Lower lobe of right lung (tissue), 2 donors: ENCODE measurements around the gene RRBP1. TPM values are rescaled to one million over a fixed set of nuclear protein-coding genes. Genes with fewer than 3 reads are reported as not detected.

Experiments
- ATAC-seq, 2 donors: fragments of 200-7000 bp; cut with Tn5 transposase; one replicate each; pipeline ENCODE4 v1.9.1; 2020 to 2022; ENCODE audit warnings: mild to moderate bottlenecking in 2 of 2, moderate library complexity in 2 of 2
- DNase-seq: peaks from one replicate; pipeline ENCODE4 v3.0.0-alpha.2; 2020
- H3K27ac ChIP-seq: fragments of 200-600 bp; one replicate; pipeline ENCODE4 v1.8.0; 2022
- H3K27me3 ChIP-seq: fragments of 200-600 bp; one replicate; pipeline ENCODE4 v1.8.0; 2022; ENCODE audit warnings: low read depth
- H3K36me3 ChIP-seq: fragments of 200-600 bp; one replicate; pipeline ENCODE4 v1.8.0; 2022; ENCODE audit warnings: mild to moderate bottlenecking
- H3K4me1 ChIP-seq: fragments of 200-600 bp; one replicate; pipeline ENCODE4 v1.8.0; 2022
- H3K4me3 ChIP-seq: fragments of 200-600 bp; one replicate; pipeline ENCODE4 v1.8.0; 2022; ENCODE audit warnings: mild to moderate bottlenecking
- H3K9me3 ChIP-seq: fragments of 200-600 bp; one replicate; pipeline ENCODE4 v1.8.0; 2022
- intact Hi-C: fragments of 100-400 bp; cut with DNase I; formaldehyde crosslinking; loops from one replicate; pipeline ENCODE4 v1.11.0; 2022
- total RNA-seq: library from RNA; stranded (reverse); fragmentation: NEBNext Ultra II Directional; extraction: Animal tissue kit (Norgen Biotek cat#: 25700); gene quantifications from one replicate; pipeline ENCODE4 v1.2.1, GENCODE V29; 2021
- TF ChIP-seq, protein P1 (sequence below): fragments of 200-600 bp; IDR thresholded peaks from one replicate; pipeline ENCODE4 v1.8.0; 2022; ENCODE audit warnings: antibody characterized with exemption, mild to moderate bottlenecking
- donor health status: DM: no; HTN: yes; CAD: no; lungs with severe emphysema.

Gene RRBP1
- total RNA-seq, 1 donor from 2014 or later: 138 TPM

DNA sequence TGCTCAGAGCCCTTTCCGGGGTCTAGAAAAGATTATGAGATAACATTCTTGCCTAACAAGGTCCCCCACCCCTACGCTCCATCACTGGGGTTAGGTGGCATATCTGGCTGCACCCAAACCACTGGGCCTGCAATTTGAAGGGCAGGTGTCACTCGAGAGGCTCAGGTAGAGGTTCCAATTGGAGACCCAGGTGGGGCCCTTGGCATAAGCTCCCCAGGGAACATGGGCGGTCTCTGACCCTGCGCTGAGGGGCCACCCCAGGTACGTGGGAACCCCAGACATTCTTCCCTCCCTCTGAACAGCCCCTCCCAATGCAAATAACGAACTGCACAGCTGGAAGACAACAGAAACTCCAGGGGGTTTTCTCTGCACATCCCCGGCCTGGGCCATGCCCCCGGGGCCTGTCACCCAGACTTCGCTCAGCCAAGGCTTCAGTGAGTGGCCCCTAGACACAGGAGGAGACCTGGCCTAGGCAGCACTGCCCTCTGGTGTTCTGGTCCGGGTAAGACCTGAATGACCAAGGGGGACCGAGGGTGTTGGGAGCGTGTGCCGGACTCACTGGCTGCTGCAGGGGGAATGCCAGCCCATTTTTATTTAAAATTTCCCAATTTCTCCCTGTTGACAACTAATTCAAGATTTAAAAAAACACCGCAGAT, 64.7 kb downstream of the RRBP1 start:
- ATAC-seq: peak; percentile 65 to 66
- Histone ChIP-seq H3K4me1 (peaks cover 27% of the 10 kb centered on the region), H3K27ac (no peak overlapping the region), H3K4me3 (no peak overlapping the region), H3K36me3 (peaks cover 95% of the 10 kb centered on the region), H3K27me3 (no peaks in the 10 kb centered on the region), H3K9me3 (no peaks in the 10 kb centered on the region)
- intact Hi-C loops: no loop called here
- DNase-seq: peak; percentile 71
- TF ChIP-seq, protein P1, sequence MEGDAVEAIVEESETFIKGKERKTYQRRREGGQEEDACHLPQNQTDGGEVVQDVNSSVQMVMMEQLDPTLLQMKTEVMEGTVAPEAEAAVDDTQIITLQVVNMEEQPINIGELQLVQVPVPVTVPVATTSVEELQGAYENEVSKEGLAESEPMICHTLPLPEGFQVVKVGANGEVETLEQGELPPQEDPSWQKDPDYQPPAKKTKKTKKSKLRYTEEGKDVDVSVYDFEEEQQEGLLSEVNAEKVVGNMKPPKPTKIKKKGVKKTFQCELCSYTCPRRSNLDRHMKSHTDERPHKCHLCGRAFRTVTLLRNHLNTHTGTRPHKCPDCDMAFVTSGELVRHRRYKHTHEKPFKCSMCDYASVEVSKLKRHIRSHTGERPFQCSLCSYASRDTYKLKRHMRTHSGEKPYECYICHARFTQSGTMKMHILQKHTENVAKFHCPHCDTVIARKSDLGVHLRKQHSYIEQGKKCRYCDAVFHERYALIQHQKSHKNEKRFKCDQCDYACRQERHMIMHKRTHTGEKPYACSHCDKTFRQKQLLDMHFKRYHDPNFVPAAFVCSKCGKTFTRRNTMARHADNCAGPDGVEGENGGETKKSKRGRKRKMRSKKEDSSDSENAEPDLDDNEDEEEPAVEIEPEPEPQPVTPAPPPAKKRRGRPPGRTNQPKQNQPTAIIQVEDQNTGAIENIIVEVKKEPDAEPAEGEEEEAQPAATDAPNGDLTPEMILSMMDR: peak; percentile 75

DNA sequence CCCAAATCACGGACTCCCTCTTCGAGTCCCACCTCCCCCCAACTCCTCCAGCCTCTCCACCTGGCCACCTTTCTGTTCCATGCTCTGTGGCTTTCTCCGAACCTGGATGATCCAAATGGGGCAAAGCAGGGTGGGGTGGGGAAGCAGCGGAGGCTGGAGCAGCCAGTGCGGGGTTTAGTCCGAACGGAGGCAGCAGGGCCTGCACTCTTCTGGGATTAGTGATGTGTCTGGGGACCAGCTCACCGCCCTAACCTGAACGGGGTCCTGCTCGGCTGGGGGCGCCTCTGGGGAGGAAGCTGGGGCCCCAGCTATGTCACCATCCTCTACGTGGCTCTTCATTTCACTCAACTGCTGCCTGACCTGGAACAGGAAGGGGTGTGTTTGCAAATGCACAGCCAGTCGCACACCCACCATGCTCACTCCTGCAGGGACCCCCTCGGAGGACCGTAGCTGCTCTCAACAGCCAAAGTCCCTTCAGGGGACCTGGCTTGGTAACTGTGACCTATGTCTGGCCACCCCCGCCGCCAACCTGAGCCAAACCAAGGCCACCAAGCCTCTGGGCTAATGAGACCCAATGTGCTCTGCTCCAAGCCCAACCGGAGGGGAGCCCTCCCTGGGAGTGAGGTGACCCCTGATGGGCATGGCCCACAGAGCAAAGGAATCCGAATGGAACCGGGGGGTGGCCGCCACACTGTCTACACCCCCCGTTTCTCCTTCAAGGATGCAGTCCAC, 65.4 kb downstream of the RRBP1 start:
- H3K9me3 ChIP-seq: no peaks in the 10 kb centered on the region
- H3K4me3 ChIP-seq: no peak overlapping the region
- peak; percentile 41 for DNase-seq
- intact Hi-C loops: no loop called here
- H3K36me3 ChIP-seq: peaks cover 88% of the 10 kb centered on the region
- peaks cover 34% of the 10 kb centered on the region for H3K4me1 ChIP-seq
- H3K27me3 ChIP-seq: no peaks in the 10 kb centered on the region
- no peak overlapping the region for H3K27ac ChIP-seq
- TF ChIP-seq, protein P1: no peak
- no peak for ATAC-seq

DNA sequence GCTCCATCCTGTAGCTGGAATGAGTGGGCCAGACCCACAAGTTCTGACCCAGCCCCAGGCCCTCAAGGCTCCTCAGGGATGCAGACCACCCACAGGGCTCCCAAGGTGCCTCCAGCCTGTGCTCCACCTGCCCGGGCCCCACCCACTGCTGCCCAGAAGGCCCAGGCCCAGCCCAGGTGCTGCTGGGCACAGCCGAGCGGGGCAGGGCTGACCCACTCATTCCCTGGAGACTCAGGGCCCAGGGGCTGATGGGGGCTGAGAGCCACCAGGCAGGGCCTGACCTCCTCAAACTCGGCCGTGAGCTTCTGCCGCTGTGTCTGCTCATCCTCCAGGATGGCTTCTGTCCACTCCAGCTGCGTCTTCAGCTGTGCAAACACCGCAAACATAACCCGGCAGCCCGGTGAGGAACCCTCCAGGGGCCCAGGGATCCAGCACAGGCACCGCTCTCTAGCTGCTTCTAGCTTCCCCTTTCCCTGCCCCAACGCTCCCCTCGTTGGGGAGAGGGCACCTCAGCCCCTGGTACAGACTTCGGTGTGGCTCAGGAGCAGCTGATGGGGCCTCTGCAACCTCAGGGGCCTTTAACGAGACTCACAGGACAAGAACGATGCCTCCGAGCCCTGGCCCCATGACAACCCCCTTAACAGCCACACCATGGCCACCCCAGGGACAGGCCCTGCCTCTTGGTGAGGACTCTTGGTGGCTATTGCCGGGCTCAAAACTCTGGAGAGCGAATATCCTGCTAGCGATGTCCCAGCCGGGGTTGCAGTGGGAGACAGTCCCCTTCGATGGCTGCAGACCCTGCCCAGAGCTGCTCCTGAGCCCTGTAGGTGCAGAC, 66.2 kb downstream of the RRBP1 start:
- Histone ChIP-seq H3K4me3 (no peak overlapping the region), H3K36me3 (peaks cover 81% of the 10 kb centered on the region), H3K27me3 (no peaks in the 10 kb centered on the region), H3K27ac (peak overlapping the region; percentile 71), H3K9me3 (no peaks in the 10 kb centered on the region), H3K4me1 (peaks cover 42% of the 10 kb centered on the region)
- ATAC-seq: no peak
- DNase-seq: peak; percentile 49
- TF ChIP-seq, protein P1: no peak
- intact Hi-C loops: no loop called here

DNA sequence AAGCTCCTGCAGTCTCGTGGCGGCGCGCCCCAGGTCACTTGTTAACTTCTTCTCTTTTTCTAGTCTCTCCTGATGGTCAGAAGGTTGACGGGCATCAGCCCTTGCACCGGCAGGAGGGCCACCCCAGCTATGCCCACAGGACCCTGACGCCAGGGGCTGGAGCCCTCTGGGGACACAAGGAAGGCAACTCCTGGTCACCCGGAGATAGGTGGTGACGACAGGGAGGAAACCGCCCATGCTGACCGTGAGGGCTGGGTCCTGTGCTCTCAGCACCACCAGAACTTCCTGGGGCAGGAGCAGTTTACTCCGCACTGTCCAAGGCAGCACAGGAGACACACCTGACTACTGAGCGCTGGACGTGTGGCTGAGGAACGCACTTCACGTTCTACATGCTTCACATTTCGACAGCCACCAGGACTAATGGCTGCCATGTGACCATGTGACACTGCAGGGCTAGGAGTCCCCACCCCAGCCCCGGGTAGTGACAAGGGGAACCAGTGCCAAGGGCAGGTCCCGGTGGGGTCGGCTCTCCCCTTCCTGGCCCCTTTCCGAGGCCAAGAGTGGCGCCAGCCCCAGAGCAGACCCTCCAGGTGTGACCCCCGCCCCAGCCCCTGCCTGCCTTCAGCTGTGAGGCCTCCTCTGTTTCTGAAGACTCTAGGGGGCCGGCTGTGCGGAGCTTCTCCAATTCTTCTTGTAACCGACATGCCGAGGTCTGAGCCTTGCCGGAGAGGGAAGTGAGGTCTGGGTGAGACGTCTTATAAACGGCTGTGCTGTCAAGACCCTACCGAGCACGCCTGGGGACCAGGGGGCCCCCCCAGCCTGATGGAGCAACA, 67.0 kb downstream of the RRBP1 start:
- Histone ChIP-seq H3K36me3 (peaks cover 79% of the 10 kb centered on the region), H3K4me3 (no peak overlapping the region), H3K27me3 (no peaks in the 10 kb centered on the region), H3K27ac (peak overlapping the region; percentile 71), H3K9me3 (no peaks in the 10 kb centered on the region), H3K4me1 (peaks cover 51% of the 10 kb centered on the region)
- TF ChIP-seq, protein P1: no peak
- ATAC-seq (no peak), DNase-seq (peak; percentile 61)
- intact Hi-C loops: no loop called here
